Cardiac muscle cell (in vitro differentiated cells and primary cell): ENCODE results near the gene SLIT3. TPM values are rescaled to one million over a fixed set of nuclear protein-coding genes. Genes with fewer than 3 reads are reported as not detected.

Source experiments
- DNase-seq, 2 donors: peaks; one replicate each; pipeline versions ENCODE4 v3.0.0 to v3.0.0-alpha.2; 2010 to 2017; ENCODE audit warnings: low read depth in 1 of 2, low spot score in 1 of 2
- H3K27ac ChIP-seq: fragments of 200-600 bp; sonication (generic); 2 replicates; pipeline ENCODE4 v1.5.1; 2016
- H3K27me3 ChIP-seq: fragments of 200-600 bp; sonication (generic); 2 replicates; pipeline ENCODE4 v1.6.0; 2016; ENCODE audit warnings: control low read depth
- H3K36me3 ChIP-seq: fragments of 200-600 bp; sonication (generic); 2 replicates; pipeline ENCODE4 v1.5.1; 2016; ENCODE audit warnings: control low read depth
- H3K4me1 ChIP-seq: fragments of 200-600 bp; sonication (generic); 2 replicates; pipeline ENCODE4 v1.8.1; 2017; ENCODE audit warnings: low read depth, mild to moderate bottlenecking, mixed run types
- H3K4me3 ChIP-seq: fragments of 200-600 bp; sonication (generic); 2 replicates; pipeline ENCODE4 v1.5.1; 2016; ENCODE audit warnings: mild to moderate bottlenecking
- H3K9me3 ChIP-seq: fragments of 200-600 bp; sonication (generic); 2 replicates; pipeline ENCODE4 v1.5.1; 2017; ENCODE audit warnings: low read depth, mild to moderate bottlenecking, control low read depth
- CTCF ChIP-seq: IDR thresholded peaks from 2 replicates; pipeline ENCODE4 v1.5.1; 2012; ENCODE audit warnings: low read depth, mild to moderate bottlenecking, low read length
- polyA plus RNA-seq: library from polyadenylated mRNA; unstranded; fragments of >200 nt; fragmentation: Nextera tagmentation; extraction: Ambion mirVana; gene quantifications from 2 replicates; pipeline ENCODE4 v1.2.1, GENCODE V29; 2016
- total RNA-seq: library from RNA; depleted of rRNA; stranded (reverse); fragments of >200 nt; gene quantifications from 2 replicates; pipeline ENCODE4 v1.2.3, GENCODE V29; 2016

Gene SLIT3
- total and polyA plus RNA-seq, 2 experiments from 2014 or later: 50.7 to 111 TPM

GRCh38 chr5:169178754-169179153 lies 122.2 kb downstream of the SLIT3 start:
- H3K9me3 ChIP-seq: no peaks in the 10 kb centered on the region
- no peak overlapping the region for H3K4me3 ChIP-seq
- no peaks in the 10 kb centered on the region for H3K27me3 ChIP-seq
- DNase-seq: no peak
- no peaks in the 10 kb centered on the region for H3K36me3 ChIP-seq
- peaks cover 6% of the 10 kb centered on the region for H3K4me1 ChIP-seq
- no peak for TF ChIP-seq CTCF
- H3K27ac ChIP-seq: no peak overlapping the region

- H3K27me3 ChIP-seq: no peaks in the 10 kb centered on the region
These were observed 122.7 kb downstream of the SLIT3 start for GRCh38 chr5:169178274-169178673.

GRCh38 chr5:169176709-169177694 lies 123.9 kb downstream of the SLIT3 start:
- TF ChIP-seq CTCF: no peak
- DNase-seq: no peak
- Histone ChIP-seq H3K4me3 (no peak overlapping the region), H3K9me3 (no peaks in the 10 kb centered on the region), H3K36me3 (no peaks in the 10 kb centered on the region), H3K27me3 (no peaks in the 10 kb centered on the region), H3K4me1 (peaks cover 6% of the 10 kb centered on the region), H3K27ac (no peak overlapping the region)

More at GRCh38 chr5:169178274-169178673, 122.7 kb downstream of the SLIT3 start:
- Histone ChIP-seq H3K4me1 (peaks cover 6% of the 10 kb centered on the region), H3K36me3 (no peaks in the 10 kb centered on the region), H3K4me3 (no peak overlapping the region), H3K27ac (no peak overlapping the region), H3K9me3 (no peaks in the 10 kb centered on the region)
- no peak for TF ChIP-seq CTCF
- DNase-seq: no peak

- Histone ChIP-seq H3K4me3 (no peak overlapping the region), H3K36me3 (no peaks in the 10 kb centered on the region), H3K4me1 (peaks cover 6% of the 10 kb centered on the region), H3K27ac (no peak overlapping the region), H3K27me3 (no peaks in the 10 kb centered on the region), H3K9me3 (no peaks in the 10 kb centered on the region)
- no peak for DNase-seq
- TF ChIP-seq CTCF: no peak
These were observed 125.2 kb downstream of the SLIT3 start for GRCh38 chr5:169175733-169176132.

- H3K9me3 ChIP-seq: no peaks in the 10 kb centered on the region
- peaks cover 6% of the 10 kb centered on the region for H3K4me1 ChIP-seq
- H3K27me3 ChIP-seq: no peaks in the 10 kb centered on the region
- no peak for TF ChIP-seq CTCF
- H3K27ac ChIP-seq: no peak overlapping the region
- H3K36me3 ChIP-seq: no peaks in the 10 kb centered on the region
- H3K4me3 ChIP-seq: no peak overlapping the region
- no peak for DNase-seq
These were observed 126.0 kb downstream of the SLIT3 start for GRCh38 chr5:169174923-169175322.
